Middle frontal gyrus (tissue), 1 donor: Measurements from ENCODE around the gene ANKEF1.
"Not testable (repeated sequence)": the region's sequence is repeated elsewhere in the genome, so short reads cannot be mapped to it uniquely, and the experiment has no call there.

Source experiments
- DNase-seq: peaks from one replicate; pipeline ENCODE4 v3.0.0-alpha.2; 2015; ENCODE audit warnings: low spot score; ENCODE audit errors: extremely low spot score

Gene ANKEF1

DNA sequence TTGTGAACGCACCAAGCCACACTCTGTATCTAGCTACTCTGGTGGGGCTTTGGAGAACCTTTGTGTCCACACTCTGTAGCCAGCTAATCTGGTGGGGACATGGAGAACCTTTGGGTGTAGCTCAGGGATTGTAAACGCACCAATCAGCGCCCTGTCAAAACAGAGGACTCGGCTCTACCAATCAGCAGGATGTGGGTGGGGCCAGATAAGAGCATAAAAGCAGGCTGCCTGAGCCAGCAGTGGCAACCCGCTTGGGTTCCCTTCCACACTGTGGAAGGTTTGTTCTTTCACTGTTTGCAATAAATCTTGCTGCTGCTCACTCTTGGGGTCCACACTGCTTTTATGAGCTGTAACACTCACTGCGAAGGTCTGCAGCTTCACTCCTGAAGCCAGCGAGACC is 2.5 kb upstream of the ANKEF1 start:
- not testable (repeated sequence) for DNase-seq

DNA sequence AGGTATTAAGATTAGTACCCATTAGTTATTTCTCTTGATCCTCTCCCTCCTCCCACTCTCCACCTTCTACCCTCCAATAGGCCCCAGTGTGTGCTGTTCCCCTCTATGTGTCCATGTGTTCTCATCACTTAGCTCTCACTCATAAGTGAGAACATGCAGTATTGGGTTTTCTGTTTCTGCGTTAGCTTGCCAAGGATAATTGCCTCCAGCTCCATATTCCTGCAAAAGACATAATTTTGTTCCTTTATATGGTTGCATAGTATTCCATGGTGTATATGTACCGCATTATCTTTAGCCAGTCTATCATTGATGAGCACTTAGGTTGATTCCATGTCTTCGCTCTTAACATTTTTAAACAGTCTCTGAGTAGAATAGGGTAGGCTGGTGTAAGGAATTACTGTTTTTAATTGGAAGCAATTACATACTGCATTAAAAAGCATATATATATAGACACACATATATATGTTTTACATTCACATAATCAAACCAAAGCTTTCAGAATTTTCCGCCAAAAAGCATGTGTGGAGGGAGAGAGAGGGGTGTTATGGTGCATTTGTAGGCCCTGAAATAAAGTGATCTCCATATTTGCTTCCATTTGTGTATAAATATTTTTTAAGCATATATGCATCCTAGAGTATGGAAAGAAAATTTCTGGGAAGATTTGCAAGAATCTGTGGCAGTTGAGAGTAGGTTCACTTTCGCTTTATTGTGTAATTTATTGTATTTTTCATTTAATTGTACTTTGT is 709 bp upstream of the ANKEF1 start:
- DNase-seq = no peak

DNA sequence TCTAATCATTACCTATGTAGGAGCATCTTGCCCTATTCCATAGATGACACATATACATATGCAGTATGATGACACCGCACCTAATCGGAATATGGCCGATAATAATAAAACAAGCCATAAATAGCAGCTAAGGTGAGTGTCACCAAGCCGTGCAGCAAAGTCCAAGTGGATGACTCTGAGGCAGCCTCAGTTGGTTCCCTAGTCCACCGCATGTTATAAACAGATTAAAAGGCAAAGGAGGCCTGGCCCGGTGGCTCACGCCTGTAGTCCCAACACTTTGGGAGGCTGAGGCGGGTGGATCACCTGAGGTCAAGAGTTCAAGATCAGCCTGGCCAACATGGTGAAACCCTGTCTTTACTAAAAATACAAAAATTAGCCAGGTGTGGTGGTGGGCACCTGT is 1.5 kb downstream of the ANKEF1 start:
- not testable (repeated sequence) for DNase-seq

DNA sequence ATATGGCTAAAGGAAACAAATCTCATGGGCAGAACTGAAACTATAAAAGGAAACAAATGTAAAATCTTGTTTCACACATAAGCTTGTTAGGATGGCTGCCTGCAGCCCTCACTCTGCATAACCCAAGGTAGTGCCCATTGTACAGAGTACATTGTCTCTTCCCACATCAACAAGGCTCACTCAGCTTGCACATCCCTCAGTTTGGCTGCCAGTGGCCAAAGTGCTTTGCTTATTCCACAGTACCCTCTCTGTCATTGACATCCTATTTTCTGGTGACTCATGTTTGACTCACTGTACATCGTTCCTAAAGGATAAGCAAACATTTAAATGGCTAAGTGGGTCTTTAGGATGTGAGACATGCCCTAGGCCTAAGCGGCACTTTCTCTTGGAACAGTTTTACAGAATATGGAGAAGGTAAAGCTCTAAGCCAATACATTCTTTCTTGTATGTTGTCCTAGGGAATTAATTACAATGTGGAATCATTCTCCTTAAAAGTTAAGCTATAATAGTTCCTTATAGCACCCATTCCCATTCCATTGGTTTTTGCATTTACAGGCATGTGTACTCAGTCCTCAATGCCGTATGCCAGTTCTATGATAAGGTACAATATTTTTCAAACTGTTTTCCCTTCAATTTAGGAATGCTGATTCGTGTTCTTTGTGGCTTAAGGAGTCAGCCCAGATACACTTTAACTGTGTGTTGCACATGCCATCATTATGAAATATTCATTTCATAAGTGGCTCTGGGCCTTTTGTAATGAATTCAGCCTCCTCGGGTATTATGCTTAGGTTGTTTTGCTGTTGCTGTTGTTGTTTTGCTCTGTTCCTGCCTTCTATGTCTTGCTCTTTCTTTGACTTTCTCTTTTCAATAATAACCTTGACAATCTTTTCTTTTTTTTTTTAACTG is 5.5 kb downstream of the ANKEF1 start:
- no peak for DNase-seq

DNA sequence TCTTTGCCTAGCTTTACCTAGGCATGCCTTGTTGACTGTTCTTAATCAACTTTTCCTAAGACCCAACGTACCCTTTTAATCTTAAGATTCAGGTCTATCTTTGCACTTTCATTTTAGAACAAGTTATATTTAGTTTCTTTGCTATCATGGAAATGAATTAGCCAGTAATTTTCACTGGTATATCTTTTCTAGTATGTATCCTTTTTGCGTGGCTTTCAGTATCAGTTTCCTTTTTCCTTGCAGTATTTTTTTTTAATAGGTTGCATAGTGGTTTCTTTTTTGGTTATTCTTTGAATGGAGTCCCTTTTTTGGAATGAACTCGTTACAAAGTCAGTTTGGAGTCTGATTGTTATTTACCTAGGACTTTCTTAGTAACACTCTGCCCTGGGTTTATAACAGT is 7.3 kb downstream of the ANKEF1 start:
- no peak for DNase-seq

DNA sequence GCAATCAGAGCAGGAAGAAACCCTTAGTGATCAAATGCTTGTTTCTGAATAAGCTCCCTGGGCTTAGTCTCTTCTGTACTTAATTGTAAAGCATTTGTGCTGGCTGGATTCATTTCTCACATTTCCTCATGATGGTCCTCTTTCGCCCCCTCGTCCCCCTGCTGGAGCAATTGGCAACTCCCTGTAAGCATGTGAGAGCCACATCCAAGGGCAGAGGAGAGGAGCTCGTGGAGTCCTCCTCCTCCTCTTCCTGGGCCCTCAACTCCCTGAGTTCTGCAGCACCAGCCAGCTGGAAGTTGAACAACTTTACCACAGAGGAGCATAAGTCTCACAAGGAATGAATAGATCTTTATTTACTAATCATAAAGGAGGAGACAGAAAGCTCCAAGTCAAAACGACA is 12.6 kb downstream of the ANKEF1 start:
- DNase-seq = no peak

DNA sequence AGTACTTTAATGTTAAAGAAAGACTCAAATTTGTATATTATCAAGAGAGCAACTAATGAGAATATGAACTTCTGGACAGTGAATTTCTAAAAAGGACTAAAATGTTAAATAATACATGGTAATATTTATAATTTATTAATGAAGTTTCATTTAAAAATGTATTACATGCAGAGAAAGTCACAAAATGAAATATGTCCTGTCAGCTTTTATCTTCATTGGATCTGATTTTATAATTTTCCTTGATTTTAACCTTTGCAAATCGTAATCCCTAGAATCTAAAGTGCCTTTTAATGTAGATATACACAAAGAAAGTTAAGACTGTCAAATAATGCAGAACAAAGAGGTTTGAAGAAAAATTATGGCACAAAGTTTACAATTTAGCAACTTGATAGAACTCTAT is 16.4 kb downstream of the ANKEF1 start:
- DNase-seq = no peak

DNA sequence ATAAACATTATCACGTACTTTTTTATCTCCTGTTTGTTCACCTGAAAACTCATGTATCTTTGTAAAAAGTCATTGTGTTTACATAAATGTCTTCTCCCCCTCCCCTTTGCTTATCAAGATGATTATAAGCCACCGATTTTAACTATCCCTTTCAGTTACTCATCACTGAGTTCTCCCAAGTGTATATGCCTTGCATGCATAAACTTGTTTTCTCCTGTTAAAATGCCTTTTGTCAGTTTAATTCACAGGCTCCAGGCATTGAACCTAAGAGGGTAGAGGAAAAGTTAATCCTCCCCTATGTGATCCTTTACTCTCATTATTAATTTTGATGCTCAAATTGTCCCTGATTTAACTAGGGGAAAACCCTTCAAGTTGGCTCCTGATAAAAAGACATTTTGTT is 24.2 kb downstream of the ANKEF1 start:
- no peak for DNase-seq

DNA sequence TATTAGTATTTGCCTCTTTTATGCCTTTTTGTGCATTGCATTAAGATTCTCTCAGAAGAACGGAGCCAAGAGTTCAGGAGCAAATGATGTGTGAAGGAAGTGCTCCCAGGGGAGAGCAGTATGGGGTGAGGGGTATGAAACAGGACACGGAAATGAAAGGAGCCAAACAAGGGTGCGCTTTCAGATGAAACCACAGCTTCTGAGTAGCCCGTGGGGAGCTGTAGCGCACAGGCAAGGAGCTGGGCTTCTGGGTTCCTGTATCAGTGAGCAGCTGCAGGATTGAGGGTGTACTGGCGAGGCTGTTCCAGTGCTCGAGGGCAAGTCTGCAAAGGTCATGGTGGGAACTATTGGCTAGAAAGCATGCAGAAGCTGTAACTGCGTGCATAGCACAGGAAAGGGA is 25.4 kb downstream of the ANKEF1 start:
- no peak for DNase-seq

DNA sequence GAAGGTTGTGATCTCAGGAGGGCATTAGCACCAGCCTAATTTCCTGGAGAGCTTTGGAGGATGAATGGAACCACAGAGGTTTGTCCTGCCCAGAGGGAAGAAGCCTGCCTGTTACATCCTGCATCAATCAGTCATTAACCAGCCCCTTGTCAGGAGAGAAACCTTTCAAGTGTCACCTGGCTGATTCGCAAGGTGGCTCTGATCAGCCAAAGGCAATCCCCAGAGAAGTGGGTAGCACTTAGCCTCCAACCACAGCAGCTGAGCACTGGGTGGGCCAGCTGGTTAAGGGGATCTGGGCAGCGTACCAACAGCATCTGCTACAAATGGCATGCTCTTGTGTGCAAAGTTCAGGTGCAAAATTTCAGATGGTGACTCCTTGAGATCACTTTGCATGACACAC is 26.9 kb downstream of the ANKEF1 start:
- DNase-seq = no peak

DNA sequence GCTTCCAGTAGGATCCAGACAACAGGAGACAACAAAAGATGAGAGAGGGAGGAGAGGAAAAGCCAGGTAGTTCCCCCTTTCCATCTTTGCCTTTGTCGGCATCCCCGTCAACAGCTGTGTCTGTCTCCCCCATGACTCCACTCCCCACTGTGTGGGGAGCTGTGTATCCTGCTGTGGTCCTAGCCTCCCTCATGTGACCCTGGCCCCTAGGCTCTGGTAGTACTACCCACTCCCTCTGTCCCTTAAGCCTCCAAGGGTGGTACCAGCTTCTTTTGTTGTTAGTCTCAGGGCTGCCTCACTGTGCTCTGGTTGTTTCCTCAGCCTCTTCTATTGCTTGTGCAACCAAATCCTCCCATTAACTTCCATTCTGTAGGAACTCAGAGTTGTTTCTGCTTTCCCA is 28.7 kb downstream of the ANKEF1 start:
- no peak for DNase-seq

DNA sequence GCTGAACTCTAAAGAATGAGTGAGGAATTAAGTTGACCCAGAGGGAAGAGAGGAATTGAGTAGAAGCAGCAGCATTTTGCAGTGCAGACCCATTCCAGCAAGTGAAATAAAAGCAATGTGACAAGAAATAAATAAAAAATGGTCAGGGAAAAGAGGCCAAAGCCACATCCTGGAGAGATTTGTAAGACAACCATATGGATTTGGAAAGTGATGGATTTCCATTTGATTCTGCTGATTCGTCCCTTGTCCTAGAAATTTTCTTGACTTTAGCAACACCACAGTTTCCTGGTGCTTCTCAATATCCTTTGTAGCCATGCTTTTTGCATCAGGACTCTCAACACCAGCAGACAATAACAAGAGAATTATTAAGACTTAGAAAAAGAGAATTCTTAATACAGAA is 29.8 kb downstream of the ANKEF1 start:
- no peak for DNase-seq

DNA sequence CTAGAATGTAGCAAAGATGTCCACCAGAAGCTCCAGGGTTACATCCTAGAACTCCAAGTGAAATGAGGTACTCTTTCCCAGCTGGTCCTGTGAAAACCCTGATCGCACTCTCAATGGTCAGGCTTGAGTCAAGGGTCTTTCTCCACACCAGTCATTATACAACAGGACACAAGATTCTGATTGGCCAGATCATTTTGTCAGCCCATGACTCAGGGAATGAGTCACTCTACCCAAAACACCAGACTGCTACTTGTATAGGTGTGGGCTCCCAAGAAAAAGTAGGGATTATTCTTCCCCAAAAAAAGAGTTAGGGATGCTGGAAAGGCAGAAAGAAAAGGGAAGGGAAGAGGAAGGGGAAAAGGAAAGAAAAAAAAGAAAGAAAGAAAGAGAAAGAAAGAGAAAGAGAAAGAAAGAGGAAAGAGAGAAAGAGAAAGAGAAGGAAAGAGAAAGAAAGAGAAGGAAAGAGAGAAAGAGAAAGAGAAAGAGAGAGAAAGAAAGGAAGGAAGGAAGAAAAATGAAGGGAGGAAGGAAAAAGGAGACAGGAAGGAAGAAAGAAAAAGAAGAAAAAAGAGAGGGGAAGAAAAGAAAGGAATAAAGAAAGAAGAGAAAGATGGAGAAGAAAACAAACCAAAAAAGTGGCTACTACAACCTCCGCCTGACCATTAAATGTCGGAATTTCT is 30.5 kb downstream of the ANKEF1 start:
- DNase-seq = no peak

DNA sequence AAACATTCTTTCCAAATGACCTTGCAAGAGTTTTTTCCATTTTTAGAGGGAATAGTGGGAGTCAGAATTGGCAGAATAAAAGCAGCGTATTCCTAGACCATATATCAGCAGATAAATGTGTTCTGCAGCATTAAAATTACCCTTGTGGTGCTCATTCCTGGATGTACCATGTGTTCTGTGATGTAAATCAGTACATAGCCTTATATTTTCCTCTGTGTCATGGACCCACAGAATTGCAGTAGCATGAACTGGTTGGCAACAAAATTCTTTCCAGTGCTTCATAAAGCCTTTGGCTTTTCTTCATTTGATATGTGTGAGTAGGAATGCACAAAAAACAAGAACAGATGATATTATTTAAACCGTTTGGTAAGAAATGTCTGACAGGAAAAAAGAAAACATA is 32.5 kb downstream of the ANKEF1 start:
- no peak for DNase-seq

DNA sequence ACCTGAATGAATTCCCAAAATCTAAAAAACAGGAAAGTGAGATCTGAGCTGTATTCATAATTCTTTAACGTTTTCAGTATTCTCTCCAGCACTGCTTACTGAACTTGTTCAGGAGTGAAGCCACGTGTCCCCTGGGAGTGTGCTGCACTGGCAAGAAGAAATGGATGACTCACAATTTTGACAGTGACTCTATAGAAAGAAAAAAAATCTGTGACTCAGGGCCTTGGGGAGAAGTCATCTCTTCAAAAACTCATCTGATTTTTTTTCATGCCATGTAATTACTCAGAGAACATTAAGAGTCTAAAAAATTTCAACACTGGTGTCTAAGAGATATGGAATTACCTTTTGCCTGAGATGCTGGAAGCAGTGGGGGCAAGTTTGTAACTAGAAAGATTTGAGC is 39.7 kb downstream of the ANKEF1 start:
- DNase-seq = peak; percentile 58

DNA sequence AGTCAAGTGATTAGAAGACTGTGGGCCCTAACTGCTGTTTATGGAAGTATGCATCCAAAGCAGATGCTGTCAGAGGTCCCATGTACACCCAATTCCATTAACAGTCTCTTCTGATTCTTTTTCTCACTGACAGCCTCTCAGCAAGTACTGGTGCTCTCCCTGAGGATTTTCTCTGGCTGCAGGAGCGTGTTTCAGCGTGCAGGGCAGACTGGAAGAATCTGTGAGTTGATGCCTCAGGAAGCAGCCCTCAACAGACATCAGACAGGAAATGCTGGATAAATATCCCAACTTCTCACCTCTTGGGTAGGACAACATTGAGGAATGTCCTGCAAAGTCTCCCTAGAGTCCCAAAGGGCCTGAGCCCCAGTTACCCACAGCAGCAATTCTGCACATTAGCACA is 40.8 kb downstream of the ANKEF1 start:
- DNase-seq = no peak

DNA sequence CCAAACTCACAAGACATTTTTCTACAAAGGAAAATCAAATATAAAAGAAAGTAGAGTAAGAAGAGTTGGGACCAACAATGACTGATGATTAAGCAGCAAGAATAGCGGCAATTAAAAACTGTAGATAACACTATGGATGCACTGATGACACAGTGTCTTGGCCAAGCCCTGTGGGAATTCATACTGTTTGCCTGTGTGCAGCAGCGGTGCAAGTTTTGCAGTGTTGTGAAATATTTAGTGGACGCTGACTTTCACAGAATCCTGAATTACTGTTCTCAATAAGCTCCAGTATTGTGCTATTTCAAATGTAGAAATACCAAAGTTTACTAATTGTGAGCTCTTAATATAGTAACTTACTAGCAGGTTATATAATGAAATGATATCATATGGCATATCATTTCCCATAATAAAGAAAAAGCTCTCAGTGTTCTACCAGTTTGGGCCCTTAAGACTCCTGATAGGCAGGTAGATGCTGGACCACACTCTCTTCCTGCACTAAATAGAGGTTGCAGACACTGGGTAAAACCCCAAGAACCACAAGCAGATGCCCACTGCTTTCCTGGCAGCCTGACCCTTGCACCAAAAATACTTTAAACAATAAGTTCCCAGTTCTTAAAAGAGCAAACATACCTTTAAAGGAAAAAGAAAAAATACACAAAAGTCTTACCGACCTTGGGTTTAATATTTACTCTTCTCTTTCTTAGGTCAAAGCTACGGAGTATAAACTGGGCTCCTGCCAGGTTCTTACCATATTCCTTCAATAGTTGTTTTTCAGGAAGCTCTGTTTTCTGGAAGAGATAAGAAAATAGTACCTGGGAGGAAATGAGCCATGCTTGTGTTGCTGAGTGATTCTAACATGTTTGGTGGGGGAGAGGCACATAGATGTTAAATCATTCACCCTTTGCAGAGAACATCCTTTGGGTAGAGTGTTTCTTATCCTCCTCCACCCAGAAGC is 41.6 kb downstream of the ANKEF1 start:
- no peak for DNase-seq

DNA sequence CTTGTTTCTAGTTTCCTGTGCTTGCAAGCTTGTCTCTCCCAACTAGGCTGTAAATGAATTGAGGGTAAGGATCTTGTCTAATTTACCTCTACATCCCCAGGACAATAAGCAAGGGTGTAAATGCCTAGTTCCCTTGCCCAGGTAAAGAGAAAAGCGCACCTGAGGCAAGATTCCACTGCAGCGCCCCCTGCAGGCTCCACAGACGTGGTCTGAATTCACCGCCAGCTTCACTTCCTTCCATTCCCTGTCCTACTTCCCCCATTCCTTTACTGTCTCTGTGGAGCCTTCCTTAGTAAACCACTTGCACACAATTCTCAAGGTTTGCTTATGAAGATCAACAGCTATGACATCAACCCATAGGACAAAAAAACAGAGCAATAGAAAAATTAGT is 42.3 kb downstream of the ANKEF1 start:
- no peak for DNase-seq

DNA sequence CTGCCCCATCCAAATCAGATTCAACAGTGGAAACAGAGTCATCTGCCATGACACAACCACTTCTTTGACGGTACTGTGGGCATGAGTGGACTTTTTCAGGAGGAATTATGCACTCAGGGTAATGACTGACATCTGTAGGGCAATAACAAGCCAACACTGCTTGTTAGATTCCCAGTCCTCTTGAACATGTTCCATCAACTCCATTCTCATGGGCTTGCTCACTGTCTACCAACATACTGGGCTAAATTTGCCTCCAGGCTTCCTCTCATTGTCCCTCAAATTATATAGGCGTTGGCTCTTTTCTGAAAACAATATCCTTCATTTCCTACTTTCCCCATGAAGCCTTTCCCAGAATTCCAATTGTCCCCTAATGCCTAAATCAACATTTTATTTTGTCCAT is 43.1 kb downstream of the ANKEF1 start:
- no peak for DNase-seq

DNA sequence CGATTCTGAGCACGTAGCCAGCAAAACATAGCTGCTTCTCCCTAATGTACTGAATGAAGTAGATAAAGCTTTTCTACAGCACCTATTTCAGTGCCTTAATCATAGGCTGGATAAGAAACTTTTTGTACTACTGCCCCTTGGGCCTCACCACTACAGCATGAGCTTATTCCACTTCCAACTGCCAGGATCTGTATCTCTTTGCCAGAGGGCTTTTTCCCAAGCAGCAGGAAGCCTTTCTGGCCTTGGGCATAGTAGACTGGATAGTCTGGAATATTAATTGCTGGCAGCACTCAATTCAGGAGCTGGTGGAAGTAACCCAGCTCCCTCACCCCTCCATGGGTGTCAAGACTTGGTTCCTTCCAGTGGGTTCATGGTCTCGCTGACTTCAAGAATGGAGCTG is 43.6 kb downstream of the ANKEF1 start:
- DNase-seq = no peak

DNA sequence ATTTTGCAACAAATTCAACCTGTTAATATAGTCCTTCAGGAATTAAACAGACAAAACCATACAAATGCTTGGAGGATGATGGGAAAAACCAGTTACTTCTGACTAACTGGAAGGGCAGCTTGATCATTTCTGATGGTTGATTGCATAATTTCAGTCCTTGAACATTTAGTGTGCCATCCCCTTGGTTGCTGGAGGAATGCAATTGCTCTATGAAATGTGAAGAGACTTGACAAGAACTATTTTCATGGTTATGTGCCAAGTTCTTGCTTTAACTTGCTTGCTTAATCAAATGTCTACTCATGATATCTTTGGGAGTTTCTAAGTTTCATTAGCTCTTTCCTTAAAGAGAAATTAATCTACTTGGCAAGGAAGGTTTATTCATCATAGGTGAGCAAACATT is 45.2 kb downstream of the ANKEF1 start:
- no peak for DNase-seq
